GM12891 (cell line): ENCODE measurements around the gene REC114.

Experiments used
- PAX5 ChIP-seq: IDR thresholded peaks from 2 replicates; pipeline ENCODE4 v1.6.1; 2011; ENCODE audit warnings: low read length, moderate library complexity, mild to moderate bottlenecking; ENCODE audit not compliant: insufficient read depth, severe bottlenecking
- POLR2A ChIP-seq: IDR thresholded peaks from 2 replicates; pipeline ENCODE4 v1.6.1; 2011; ENCODE audit warnings: low read depth, low read length, control low read depth
- POLR2AphosphoS5 ChIP-seq: IDR thresholded peaks from 2 replicates; pipeline ENCODE4 v1.6.1; 2011; ENCODE audit warnings: low read depth, low read length, control low read depth
- SPI1 ChIP-seq: IDR thresholded peaks from 2 replicates; pipeline ENCODE4 v1.6.1; 2011; ENCODE audit warnings: low read depth, low read length, control low read depth
- TAF1 ChIP-seq: IDR thresholded peaks from 2 replicates; pipeline ENCODE4 v1.6.1; 2011; ENCODE audit warnings: low read depth, low read length, control low read depth

- TF ChIP-seq POLR2A = no peak
- no peak for TF ChIP-seq POLR2AphosphoS5
- TF ChIP-seq SPI1 = no peak
- no peak for TF ChIP-seq TAF1
- TF ChIP-seq PAX5 = no peak
Measured at GRCh38 chr15:73426323-73426994, 16.5 kb upstream of the REC114 start.
